Superior temporal gyrus (tissue), 1 donor: Measurements from ENCODE around the gene CDKAL1.
"Not testable (repeated sequence)": the region's sequence is repeated elsewhere in the genome, so short reads cannot be mapped to it uniquely, and the experiment has no call there.

Experiments used
- DNase-seq: peaks from one replicate; pipeline ENCODE4 v3.0.0-alpha.2; 2016; ENCODE audit errors: extremely low spot score

The CDKAL1 gene

GRCh38 chr6:21070620-21071019, 536.4 kb downstream of the CDKAL1 start:
- DNase-seq = no peak

DNA sequence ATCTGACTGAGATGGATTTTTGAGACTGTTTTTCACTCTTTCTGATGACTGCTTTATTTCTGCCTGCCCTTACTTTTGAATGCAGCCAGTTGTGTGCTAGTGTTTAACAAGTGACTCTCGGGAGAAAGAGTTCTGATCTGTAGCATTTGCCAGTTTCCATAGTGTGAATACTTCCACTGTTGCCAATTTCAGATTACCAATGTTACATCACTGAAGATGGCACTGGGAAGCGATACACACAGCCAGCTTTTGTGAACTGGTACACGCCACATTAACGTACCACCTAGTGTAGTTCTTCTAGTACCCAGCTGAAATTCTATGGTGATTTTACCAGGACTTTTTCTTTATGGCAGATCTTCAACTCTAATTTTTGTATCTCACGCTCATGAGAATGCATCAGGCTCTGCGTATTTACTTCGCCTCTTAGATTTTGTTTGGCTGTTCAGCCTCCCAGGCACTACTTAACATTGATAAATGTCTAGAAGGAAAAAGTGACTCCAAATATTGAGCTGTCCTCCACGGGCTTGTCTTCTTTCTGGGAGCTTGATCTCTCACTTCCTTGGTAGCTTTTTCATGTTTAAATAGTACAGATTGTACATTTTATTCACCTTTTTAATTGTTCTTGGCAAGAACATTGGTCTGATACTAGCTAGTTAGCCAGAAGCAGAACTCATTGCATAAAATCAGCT, 537.7 kb downstream of the CDKAL1 start:
- DNase-seq = no peak

GRCh38 chr6:21073318-21073839, 539.1 kb downstream of the CDKAL1 start:
- DNase-seq = no peak

GRCh38 chr6:21074484-21074883, 540.2 kb downstream of the CDKAL1 start:
- no peak for DNase-seq

DNA sequence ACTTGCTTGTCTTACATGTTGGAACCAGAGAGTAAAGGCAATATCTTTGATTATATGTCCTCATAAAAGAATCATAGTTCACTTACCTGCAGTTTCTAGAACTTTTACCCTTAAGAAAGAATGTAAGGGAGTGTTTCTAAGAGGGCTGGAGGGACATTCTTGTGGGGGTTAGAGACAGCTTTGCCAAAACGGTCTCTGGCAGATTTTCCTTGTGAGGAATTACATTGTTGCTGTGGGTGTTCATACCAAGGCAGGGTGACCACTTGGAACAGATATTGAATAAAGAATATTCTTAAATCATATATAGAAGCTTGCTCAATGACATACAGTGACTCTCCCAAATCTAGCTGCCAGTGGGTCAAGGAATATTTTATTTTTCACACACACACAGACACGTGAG, 541.7 kb downstream of the CDKAL1 start:
- DNase-seq = no peak

DNA sequence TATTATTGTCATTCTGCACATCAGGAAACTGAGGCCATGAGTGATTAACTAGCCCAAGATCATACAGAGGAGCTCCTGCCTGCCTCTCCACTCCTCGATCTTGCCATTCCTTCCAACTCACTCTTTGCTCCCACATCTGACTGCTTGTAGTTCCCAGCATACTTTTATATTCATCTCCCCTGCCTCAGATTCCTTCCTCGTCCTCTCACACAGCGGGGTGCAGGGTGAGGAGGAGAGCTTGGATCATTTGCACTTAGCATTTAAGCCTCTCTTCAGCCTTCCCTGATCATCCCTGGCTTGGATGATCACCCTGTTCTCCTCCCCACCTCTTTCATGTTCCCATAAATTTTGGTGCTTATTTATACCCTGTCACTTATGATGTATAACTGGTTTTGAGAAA, 544.2 kb downstream of the CDKAL1 start:
- no peak for DNase-seq

GRCh38 chr6:21079468-21080048, 545.3 kb downstream of the CDKAL1 start:
- DNase-seq = no peak

DNA sequence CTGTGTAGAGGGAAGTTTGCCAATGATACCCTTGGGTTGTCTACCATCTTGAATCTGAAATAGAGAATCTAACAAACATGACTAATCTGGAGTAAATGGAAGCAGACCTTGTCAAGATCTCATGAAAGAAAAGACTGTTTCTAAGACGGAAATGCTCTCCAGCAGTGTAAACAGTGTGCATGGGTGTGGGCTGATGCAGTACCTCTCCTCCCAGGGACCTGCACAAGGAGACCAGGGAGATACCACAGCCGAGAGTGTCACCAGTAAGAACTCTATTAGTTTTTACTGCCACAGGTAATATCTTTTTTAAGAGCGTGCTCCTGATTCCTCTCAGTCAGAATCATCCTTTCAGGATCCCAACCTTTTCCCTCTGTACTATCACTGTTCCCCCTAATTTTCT, 546.0 kb downstream of the CDKAL1 start:
- no peak for DNase-seq

- DNase-seq = no peak
These were observed 547.8 kb downstream of the CDKAL1 start for GRCh38 chr6:21082091-21082490.

DNA sequence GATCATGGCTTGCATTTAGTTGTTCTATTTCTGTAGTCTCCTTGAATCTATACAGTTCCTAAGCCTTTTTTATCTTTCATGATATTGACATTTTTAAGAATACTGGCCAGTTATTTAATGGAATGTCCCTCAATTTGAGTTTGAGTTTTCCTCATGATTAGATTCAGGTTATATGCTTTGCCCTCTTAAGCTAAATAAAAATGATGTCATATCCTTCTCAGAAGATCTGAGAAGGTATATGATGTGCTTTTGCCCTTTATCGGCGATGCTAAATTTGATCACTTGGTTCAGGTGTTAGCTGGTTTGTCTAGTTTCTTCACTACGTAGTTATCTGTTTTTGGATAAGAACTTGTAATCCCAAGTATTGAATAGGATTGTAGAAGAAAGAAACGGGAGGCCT, 549.5 kb downstream of the CDKAL1 start:
- no peak for DNase-seq

DNA sequence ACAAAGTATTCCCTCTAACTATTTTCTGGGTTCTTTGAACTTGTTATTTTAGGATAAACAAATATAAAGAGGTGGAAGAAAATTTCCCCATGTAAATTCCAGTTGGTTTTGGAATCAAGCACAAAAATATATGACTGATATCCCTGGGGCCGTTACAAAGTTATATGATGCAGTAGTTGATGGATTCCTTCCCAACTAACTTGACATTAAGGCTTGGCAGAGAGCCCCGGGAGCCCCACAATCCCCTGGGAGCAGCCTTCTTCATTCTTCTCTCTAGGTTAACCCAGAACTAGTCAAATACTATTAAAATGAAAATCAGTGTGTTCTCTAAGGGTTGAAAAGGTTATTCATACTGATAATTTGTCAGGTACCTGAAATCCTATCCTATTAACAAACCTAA, 550.4 kb downstream of the CDKAL1 start:
- DNase-seq = no peak

- no peak for DNase-seq
These were observed 551.0 kb downstream of the CDKAL1 start for GRCh38 chr6:21085211-21085610.

DNA sequence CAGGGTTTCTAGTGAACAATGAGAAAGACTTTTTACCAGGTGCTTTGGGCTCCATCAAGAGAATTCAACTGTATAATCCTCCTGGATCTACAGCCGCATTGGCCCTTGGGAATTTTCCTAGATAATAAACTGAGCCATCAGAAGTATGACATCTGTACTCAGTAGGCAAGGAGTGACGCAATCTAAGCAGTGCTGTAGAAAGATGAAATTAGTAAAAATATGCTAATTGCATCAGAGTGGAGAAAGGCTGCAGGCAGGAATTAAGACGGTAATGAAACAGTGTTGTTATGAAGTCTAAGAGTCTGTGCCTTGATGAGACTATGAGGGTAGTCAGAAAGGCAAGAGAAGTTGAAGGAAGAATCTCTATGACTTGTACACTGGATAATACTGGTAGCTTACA, 551.4 kb downstream of the CDKAL1 start:
- DNase-seq = no peak

- no peak for DNase-seq
These were observed 552.9 kb downstream of the CDKAL1 start for GRCh38 chr6:21087188-21087587.

- DNase-seq = no peak
These were observed 557.2 kb downstream of the CDKAL1 start for GRCh38 chr6:21091411-21091810.

- not testable (repeated sequence) for DNase-seq
These were observed 558.0 kb downstream of the CDKAL1 start for GRCh38 chr6:21092231-21092772.

GRCh38 chr6:21095462-21095861, 561.2 kb downstream of the CDKAL1 start:
- DNase-seq = no peak

DNA sequence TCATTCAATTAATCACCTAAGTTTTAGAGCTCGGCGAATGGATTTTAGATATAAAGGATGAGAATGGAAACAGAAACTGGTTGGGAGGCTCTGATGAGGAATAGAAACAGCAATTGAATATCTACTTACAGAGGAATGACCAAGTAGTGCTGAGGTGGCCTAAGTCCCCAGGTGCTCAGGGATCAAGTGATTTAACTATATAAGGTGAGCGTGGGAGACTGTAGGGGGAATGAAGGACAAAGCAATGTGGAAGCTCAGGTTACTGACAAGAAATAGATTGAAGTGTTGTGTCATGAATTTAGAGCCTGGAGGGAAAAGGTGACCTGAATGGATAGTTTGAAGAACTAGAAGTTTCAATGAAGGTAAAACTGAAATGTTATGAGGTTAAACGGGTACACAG, 563.9 kb downstream of the CDKAL1 start:
- DNase-seq = no peak

GRCh38 chr6:21098744-21099143, 564.5 kb downstream of the CDKAL1 start:
- DNase-seq = no peak

DNA sequence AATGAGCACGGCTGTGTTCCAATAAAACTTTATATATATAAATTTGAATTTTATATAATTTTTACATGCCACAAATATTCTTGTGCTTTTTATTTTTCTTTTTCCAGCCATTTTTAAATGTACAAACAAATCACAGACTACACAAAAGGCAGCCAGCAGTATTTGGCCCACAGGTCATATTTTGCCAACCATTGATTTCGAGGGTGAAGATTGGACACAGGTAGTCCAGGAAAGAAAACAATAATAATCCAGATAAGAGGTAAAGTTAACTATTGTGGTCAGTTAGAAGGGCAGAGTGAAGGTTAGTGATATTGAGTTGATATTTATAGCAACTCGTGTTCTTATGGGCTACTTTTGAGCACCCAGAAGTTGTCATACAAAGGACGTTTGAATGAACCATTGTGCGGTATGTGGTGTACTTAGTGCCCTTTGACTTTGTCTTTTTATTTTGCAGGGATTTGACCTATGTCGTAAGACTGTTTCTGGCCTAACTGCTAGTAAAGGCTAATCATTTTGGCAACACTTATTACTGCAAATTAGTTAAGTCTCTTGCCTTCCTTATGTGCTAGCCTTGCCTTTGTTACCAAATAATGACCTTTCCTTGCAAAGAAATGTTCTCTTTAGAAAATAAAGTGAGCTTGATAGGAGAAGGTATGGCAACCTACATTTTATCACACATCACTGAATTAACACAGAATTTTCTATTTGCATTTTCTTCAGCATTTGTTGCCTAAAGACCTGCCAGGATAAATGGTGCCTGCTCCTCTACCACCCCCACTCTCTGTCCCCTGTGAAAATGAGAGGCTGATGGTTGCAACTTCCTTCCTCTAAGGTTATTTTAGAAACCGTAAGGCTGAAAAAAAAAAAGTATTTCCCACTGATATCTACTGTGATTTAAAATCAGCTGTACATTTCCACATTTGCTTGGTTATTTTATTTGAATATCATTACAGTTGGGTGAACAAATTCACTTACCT, 565.4 kb downstream of the CDKAL1 start:
- no peak for DNase-seq

- no peak for DNase-seq
These were observed 566.7 kb downstream of the CDKAL1 start for GRCh38 chr6:21100991-21101390.

DNA sequence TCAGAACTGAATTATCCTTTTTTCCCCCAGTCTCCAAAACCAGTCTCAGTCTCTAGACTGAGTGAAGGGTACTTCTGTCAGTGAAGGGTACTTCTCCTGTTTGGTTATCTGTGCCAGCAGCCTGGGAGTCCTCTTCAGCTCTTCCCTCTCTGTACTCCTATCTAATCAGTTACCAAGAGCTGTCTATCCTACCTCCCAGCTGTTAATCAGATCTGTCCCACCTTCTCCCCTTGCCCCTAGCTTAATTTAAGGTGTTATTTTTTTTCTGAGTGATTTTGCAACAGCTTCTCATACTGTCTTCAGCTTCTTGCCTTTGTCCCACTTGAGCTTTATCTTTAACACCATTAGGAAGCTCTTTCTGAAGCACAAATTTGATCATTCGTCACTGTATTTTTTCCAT, 567.4 kb downstream of the CDKAL1 start:
- DNase-seq = no peak
